IMR-90 (cell line): ENCODE results near the gene RSRC1. TPM values are rescaled to one million over a fixed set of nuclear protein-coding genes. Genes with fewer than 3 reads are reported as not detected.

Experiments
- ATAC-seq: fragments of 200-7000 bp; cut with Tn5 transposase; 2 replicates; pipeline ENCODE4 v1.9.1; 2020; ENCODE audit warnings: low read depth, mild to moderate bottlenecking, moderate library complexity
- BruUV-seq: library from RNA; stranded (reverse); fragments of 400-500 nt; replicated peaks from 2 replicates; lab custom pipeline; 2021; lab: Mats Ljungman, UMichigan
- CTCF ChIA-PET: fragments of 300-600 bp; formaldehyde crosslinking; extraction: SDS; loops from one replicate; lab custom pipeline; 2021; ENCODE audit warnings: antibody characterized with exemption; lab: Yijun Ruan, JAX
- POLR2A ChIA-PET: fragments of 300-600 bp; sonication (Branson Sonifier 250); formaldehyde crosslinking; loops from one replicate; lab custom pipeline; 2022; ENCODE audit warnings: antibody characterized with exemption; ENCODE audit not compliant: unreplicated experiment; lab: Charles Lee
- DNase-seq: peaks from one replicate; pipeline ENCODE4 v3.0.0; 2013
- H2AFZ ChIP-seq: replicated peaks from 2 replicates; pipeline ENCODE3; 2013; ENCODE audit warnings: low read length, mild to moderate bottlenecking; ENCODE audit not compliant: poor library complexity
- H2AK5ac ChIP-seq: 2 replicates; pipeline ENCODE4 v1.6.1; 2013; ENCODE audit warnings: low read depth, low read length, inconsistent platforms
- H2AK9ac ChIP-seq: replicated peaks from 2 replicates; pipeline ENCODE3; 2013; ENCODE audit warnings: mild to moderate bottlenecking, low read depth, low read length, moderate library complexity; ENCODE audit not compliant: poor library complexity
- H2BK120ac ChIP-seq: 2 replicates; pipeline ENCODE4 v1.6.1; 2013; ENCODE audit warnings: low read depth, low read length, inconsistent platforms
- H2BK15ac ChIP-seq: 3 replicates; pipeline ENCODE4 v1.6.1; 2013; ENCODE audit warnings: low read depth, low read length, inconsistent platforms
- H2BK20ac ChIP-seq: 2 replicates; pipeline ENCODE4 v1.6.1; 2013; ENCODE audit warnings: low read depth, mild to moderate bottlenecking, inconsistent platforms, low read length, moderate library complexity
- H2BK5ac ChIP-seq: 2 replicates; pipeline ENCODE4 v1.6.1; 2013; ENCODE audit warnings: mild to moderate bottlenecking, low read depth, low read length, inconsistent platforms; ENCODE audit not compliant: poor library complexity, severe bottlenecking
- H3K14ac ChIP-seq: replicated peaks from 2 replicates; pipeline ENCODE4 v1.6.1; 2013; ENCODE audit warnings: low read depth, low read length, inconsistent platforms
- H3K18ac ChIP-seq: 2 replicates; pipeline ENCODE4 v1.6.1; 2013; ENCODE audit warnings: low read depth, low read length, control low read depth
- H3K23ac ChIP-seq: 2 replicates; pipeline ENCODE4 v1.6.1; 2013; ENCODE audit warnings: low read depth, low read length, inconsistent platforms
- H3K27ac ChIP-seq: 2 replicates; pipeline ENCODE4 v1.5.1; 2013; ENCODE audit warnings: mild to moderate bottlenecking, control low read depth, low read length; ENCODE audit not compliant: insufficient read depth
- H3K27me3 ChIP-seq: 2 replicates; pipeline ENCODE4 v1.6.1; 2013; ENCODE audit warnings: low read length; ENCODE audit not compliant: control insufficient read depth, insufficient read depth
- H3K36me3 ChIP-seq: 2 replicates; pipeline ENCODE4 v1.6.1; 2013; ENCODE audit warnings: low read length, mixed read lengths; ENCODE audit not compliant: control insufficient read depth, insufficient read depth
- H3K4ac ChIP-seq: 2 replicates; pipeline ENCODE4 v1.6.1; 2013; ENCODE audit warnings: low read depth, low read length, inconsistent platforms
- H3K4me1 ChIP-seq: 2 replicates; pipeline ENCODE4 v1.6.1; 2013; ENCODE audit warnings: low read length, mixed read lengths; ENCODE audit not compliant: control insufficient read depth, insufficient read depth
- H3K4me2 ChIP-seq: 2 replicates; pipeline ENCODE4 v1.6.1; 2013; ENCODE audit warnings: low read depth, mild to moderate bottlenecking, control low read depth, low read length, moderate library complexity
- H3K4me3 ChIP-seq: 2 replicates; pipeline ENCODE4 v1.5.1; 2013; ENCODE audit warnings: low read depth, mild to moderate bottlenecking, control low read depth, low read length, moderate library complexity; ENCODE audit not compliant: insufficient read depth
- H3K56ac ChIP-seq: 2 replicates; pipeline ENCODE4 v1.6.1; 2013; ENCODE audit warnings: low read length, inconsistent platforms; ENCODE audit not compliant: insufficient read depth; ENCODE audit errors: extremely low read depth
- H3K79me1 ChIP-seq, 2 experiments: 2 replicates each; pipeline ENCODE4 v1.6.1; 2013; ENCODE audit warnings: low read length in 2 of 2, inconsistent platforms in 1 of 2, low read depth in 1 of 2
- H3K9ac ChIP-seq: 2 replicates; pipeline ENCODE4 v1.6.1; 2013; ENCODE audit warnings: low read depth, low read length, control low read depth
- H3K9me1 ChIP-seq: 2 replicates; pipeline ENCODE4 v1.6.1; 2013; ENCODE audit warnings: low read length, inconsistent platforms; ENCODE audit not compliant: insufficient read depth
- H3K9me3 ChIP-seq: 2 replicates; pipeline ENCODE4 v1.6.1; 2013; ENCODE audit warnings: low read length; ENCODE audit not compliant: control insufficient read depth, insufficient read depth
- H4K20me1 ChIP-seq: 2 replicates; pipeline ENCODE4 v1.6.1; 2013; ENCODE audit warnings: low read length, inconsistent platforms; ENCODE audit not compliant: insufficient read depth
- H4K5ac ChIP-seq: 2 replicates; pipeline ENCODE4 v1.6.1; 2013; ENCODE audit warnings: mild to moderate bottlenecking, low read depth, low read length, control low read depth
- H4K8ac ChIP-seq, 2 experiments: 2 replicates each; pipeline ENCODE4 v1.6.1; 2013; ENCODE audit warnings: low read depth in 2 of 2, low read length in 2 of 2, control low read depth in 1 of 2, inconsistent platforms in 1 of 2
- H4K91ac ChIP-seq: 2 replicates; pipeline ENCODE4 v1.6.1; 2013; ENCODE audit warnings: low read depth, low read length, inconsistent platforms; ENCODE audit not compliant: insufficient read depth
- RAD21 ChIP-seq: IDR thresholded peaks from 2 replicates; pipeline ENCODE4 v1.6.1; 2012; ENCODE audit warnings: low read length, improper control_type of control experiment
- WGBS, 2 experiments: methylation state at CpG; one replicate each; pipeline versions ENCODE4 v1.1.5 to v1.1.7; 2013; ENCODE audit warnings: missing lambda C conversion rate in 2 of 2; ENCODE audit not compliant: insufficient read length in 1 of 2; ENCODE audit errors: extremely low coverage in 2 of 2; 5-methylcytosine and 5-hydroxymethylcytosine counted together
- dilution Hi-C: fragments of 300-500 bp; cut with HindIII; formaldehyde crosslinking; loops from one replicate; pipeline ENCODE4 v1.14.3; 2018; ENCODE audit warnings: low sequenced_read_pairs; ENCODE audit not compliant: unreplicated experiment
- in situ Hi-C: fragments of 300-500 bp; cut with MboI; formaldehyde crosslinking; loops from 3 replicates; pipeline ENCODE4 v1.14.3; 2019; ENCODE audit warnings: low sequenced_read_pairs, inconsistent platforms, mixed read lengths
- intact Hi-C: fragments of 100-400 bp; cut with micrococcal nuclease; formaldehyde crosslinking; loops from 2 replicates; pipeline ENCODE4 v1.10.0; 2022
- polyA plus RNA-seq, 3 experiments: library from polyadenylated mRNA; depleted of rRNA; stranded (reverse); fragments of >200 nt; gene quantifications; 2 replicates each; pipeline ENCODE4 v1.2.3, GENCODE V29; 2012; ENCODE audit warnings: low replicate concordance in 1 of 3
- total RNA-seq: library from RNA; depleted of rRNA; stranded (reverse); fragments of >200 nt; gene quantifications from 2 replicates; pipeline ENCODE4 v1.2.3, GENCODE V29; 2012

Gene RSRC1
- total and polyA plus RNA-seq, 2 of the 4 experiments (the other 2 are of a cell fraction), result 3.8 to 41.8 TPM

DNA sequence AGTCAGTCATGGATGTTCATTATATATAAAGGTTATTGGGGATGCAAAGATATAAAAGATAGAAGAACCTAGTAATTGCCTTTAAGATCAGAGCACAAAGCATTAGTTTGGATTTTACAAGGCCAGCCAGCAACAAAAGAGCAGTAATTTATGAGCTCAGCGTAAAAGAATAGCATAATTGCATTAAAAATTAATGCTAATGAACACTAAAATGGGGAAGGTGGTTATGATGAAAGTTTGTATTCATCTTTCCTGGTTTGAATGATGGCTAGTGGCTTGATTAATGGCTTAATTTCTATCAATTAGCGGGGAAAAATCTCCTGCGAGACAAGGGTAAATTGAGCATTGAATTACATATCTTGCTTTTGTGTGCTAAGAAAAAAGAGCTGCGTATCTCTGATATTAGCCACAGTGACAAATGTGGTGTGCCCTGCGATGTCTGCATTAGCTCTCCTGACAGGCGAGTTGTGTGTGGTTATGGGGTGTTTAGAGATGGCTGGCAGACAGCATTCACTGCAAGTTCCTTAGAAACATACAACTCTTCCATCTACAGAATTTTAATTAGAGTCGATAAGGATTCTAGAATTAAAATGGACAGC, 418.3 kb downstream of the RSRC1 start:
- Histone ChIP-seq H4K20me1 (no peaks in the 10 kb centered on the region), H2AK5ac (no peak overlapping the region), H2BK20ac (no peak overlapping the region), H2BK15ac (no peak overlapping the region), H3K9me3 (no peaks in the 10 kb centered on the region), H2AK9ac (no peak overlapping the region), H3K9me1 (no peaks in the 10 kb centered on the region), H2BK120ac (no peak overlapping the region), H3K23ac (no peak overlapping the region), H3K18ac (no peak overlapping the region), H3K4me1 (no peaks in the 10 kb centered on the region), H2AFZ (no peak overlapping the region), H3K4me3 (no peak overlapping the region), H3K79me1 (no peaks in the 10 kb centered on the region), H2BK5ac (no peak overlapping the region), H3K4me2 (no peak overlapping the region), H3K14ac (no peak overlapping the region), H3K9ac (no peak overlapping the region), H4K8ac (no peak overlapping the region), H3K36me3 (no peaks in the 10 kb centered on the region), H3K56ac (no peak overlapping the region), H3K27ac (no peak overlapping the region), H3K4ac (no peak overlapping the region), H3K27me3 (no peaks in the 10 kb centered on the region), H4K91ac (no peak overlapping the region), H4K5ac (no peak overlapping the region)
- intact Hi-C loops, result loop anchor here (10.0 kb wide), 1 partner anchor 213 kb away; no protein-coding TSS in a partner anchor
- no peak for TF ChIP-seq RAD21
- BruUV-seq, result no TSS peak
- ChIA-PET CTCF (no interaction called here), POLR2A (no interaction called here)
- in situ Hi-C loops, result loop anchor here (10.0 kb wide), 1 partner anchor 913 kb away; no protein-coding TSS in a partner anchor
- dilution Hi-C loops, result no loop called here
- DNase-seq (no peak), ATAC-seq (no peak)
- 80% methylated on average over 1 of the region's 7 CpGs; no CpG with 5 or more reads in 1 of the 2 experiments for WGBS, 2 experiments
